B cell (primary cell): Measurements from ENCODE around the gene CARD8. TPM values are rescaled to one million over a fixed set of nuclear protein-coding genes. Genes with fewer than 3 reads are reported as not detected.

Experiments used
- ATAC-seq: fragments of 200-7000 bp; cut with Tn5 transposase; one replicate; pipeline ENCODE4 v1.10.0; 2021; ENCODE audit warnings: low read depth, mild to moderate bottlenecking, moderate number of reproducible peaks, moderate library complexity
- CTCF ChIA-PET: fragments of 350-600 bp; sonication (Branson Sonifier 250); formaldehyde crosslinking; loops from one replicate; lab custom pipeline; 2021; ENCODE audit warnings: antibody characterized with exemption, inconsistent platforms; lab: Charles Lee
- POLR2A ChIA-PET: fragments of 350-600 bp; sonication (Branson Sonifier 250); formaldehyde crosslinking; loops from one replicate; lab custom pipeline; 2021; ENCODE audit warnings: antibody characterized with exemption; lab: Charles Lee
- DNase-seq: peaks from one replicate; pipeline ENCODE4 v3.0.0; 2013
- H2AFZ ChIP-seq: 2 replicates; pipeline ENCODE4 v1.6.1; 2012; ENCODE audit warnings: mild to moderate bottlenecking, low read depth, low read length; ENCODE audit not compliant: insufficient read depth, poor library complexity, severe bottlenecking
- H3K27ac ChIP-seq, 2 donors: 1 replicate in 1 of 2; 2 replicates in 1 of 2; pipeline ENCODE4 v1.5.1; 2012 to 2013; ENCODE audit warnings: low read length in 2 of 2, mild to moderate bottlenecking in 2 of 2, moderate library complexity in 1 of 2
- H3K27me3 ChIP-seq, 4 experiments: fragments of 200-600 bp in 1 of 4; sonication (generic) in 1 of 4; replicated peaks in 1 of 4; 1 replicate in 2 of 4; 2 replicates in 2 of 4; pipeline versions ENCODE4 v1.6.1 to v1.7.0; 2013 to 2016; ENCODE audit warnings: low read length in 3 of 4, mild to moderate bottlenecking in 2 of 4, mixed read lengths in 1 of 4, moderate library complexity in 1 of 4; ENCODE audit not compliant: insufficient read depth in 4 of 4, control insufficient read depth in 3 of 4; ENCODE audit errors: control extremely low read depth in 1 of 4
- H3K36me3 ChIP-seq, 2 experiments: replicated peaks in 1 of 2; 1 replicate in 1 of 2; 2 replicates in 1 of 2; pipeline versions ENCODE4 v1.6.1 to v1.7.1; 2013; ENCODE audit warnings: low read length in 1 of 2; ENCODE audit not compliant: insufficient read depth in 2 of 2, control insufficient read depth in 1 of 2; ENCODE audit errors: control extremely low read depth in 1 of 2, extremely low read depth in 1 of 2
- H3K4me1 ChIP-seq, 2 donors: fragments of 200-600 bp in 1 of 2; sonication (generic) in 1 of 2; 1 replicate in 1 of 2; 2 replicates in 1 of 2; pipeline versions ENCODE4 v1.5.1 to v1.6.1; 2013 to 2017; ENCODE audit warnings: low read length in 2 of 2; ENCODE audit not compliant: control insufficient read depth in 2 of 2, insufficient read depth in 2 of 2
- H3K4me2 ChIP-seq: replicated peaks from 2 replicates; pipeline ENCODE3; 2012; ENCODE audit warnings: mild to moderate bottlenecking, low read depth, low read length; ENCODE audit not compliant: poor library complexity, severe bottlenecking
- H3K4me3 ChIP-seq, 5 experiments: fragments of 200-600 bp in 1 of 5; sonication (generic) in 1 of 5; 1 replicate in 3 of 5; 2 replicates in 2 of 5; pipeline versions ENCODE4 v1.5.1 to v1.7.0; 2011 to 2016; ENCODE audit warnings: low read length in 4 of 5, mild to moderate bottlenecking in 4 of 5, low read depth in 2 of 5, control low read depth in 1 of 5, moderate library complexity in 1 of 5; ENCODE audit not compliant: insufficient read depth in 1 of 5; ENCODE audit errors: control extremely low read depth in 1 of 5, extremely low read depth in 1 of 5
- H3K79me2 ChIP-seq: fragments of 200-600 bp; sonication (generic); one replicate; pipeline ENCODE4 v1.6.0; 2016; ENCODE audit warnings: low read length; ENCODE audit not compliant: control insufficient read depth, insufficient read depth
- H3K9ac ChIP-seq: fragments of 200-600 bp; sonication (generic); 2 replicates; pipeline ENCODE4 v1.6.1; 2017; ENCODE audit warnings: mild to moderate bottlenecking, low read length, moderate library complexity
- H3K9me3 ChIP-seq, 3 donors: one replicate each; pipeline versions ENCODE4 v1.6.1 to v1.7.1; 2013; ENCODE audit warnings: low read length in 2 of 3; ENCODE audit not compliant: control insufficient read depth in 2 of 3, insufficient read depth in 1 of 3; ENCODE audit errors: control extremely low read depth in 1 of 3
- H4K20me1 ChIP-seq: 2 replicates; pipeline ENCODE4 v1.6.0; 2012; ENCODE audit warnings: mild to moderate bottlenecking, low read length; ENCODE audit not compliant: insufficient read depth, control insufficient read depth, poor library complexity, severe bottlenecking
- H3K27ac Mint-ChIP-seq: one replicate; pipeline ENCODE4 v1.8.0; 2021; ENCODE audit warnings: mixed read lengths
- H3K27me3 Mint-ChIP-seq: one replicate; pipeline ENCODE4 v1.8.0; 2021; ENCODE audit warnings: mixed read lengths
- H3K4me1 Mint-ChIP-seq: one replicate; pipeline ENCODE4 v1.8.0; 2021; ENCODE audit warnings: mixed read lengths
- H3K4me3 Mint-ChIP-seq: one replicate; pipeline ENCODE4 v1.8.0; 2021; ENCODE audit warnings: mixed read lengths
- H3K9me3 Mint-ChIP-seq: one replicate; pipeline ENCODE4 v1.8.0; 2022; ENCODE audit warnings: mixed read lengths; ENCODE audit not compliant: insufficient read depth
- CTCF ChIP-seq: fragments of 200-600 bp; IDR thresholded peaks from one replicate; pipeline ENCODE4 v1.8.0; 2022; ENCODE audit warnings: antibody characterized with exemption, mild to moderate bottlenecking
- EZH2 ChIP-seq: IDR thresholded peaks from 2 replicates; pipeline ENCODE4 v1.6.1; 2012; ENCODE audit warnings: borderline replicate concordance, low read depth, mild to moderate bottlenecking, moderate library complexity, low read length; ENCODE audit not compliant: insufficient read depth, poor library complexity, severe bottlenecking
- WGBS: methylation state at CpG from one replicate; pipeline ENCODE4 v1.1.5; 2013; ENCODE audit warnings: missing lambda C conversion rate; ENCODE audit not compliant: insufficient coverage; 5-methylcytosine and 5-hydroxymethylcytosine counted together
- intact Hi-C: fragments of 100-400 bp; cut with micrococcal nuclease; formaldehyde crosslinking; loops from one replicate; pipeline ENCODE4 v1.10.0; 2022
- polyA plus RNA-seq: library from polyadenylated mRNA; depleted of rRNA; stranded (reverse); fragments of >200 nt; gene quantifications from 2 replicates; pipeline ENCODE4 v1.2.3, GENCODE V29; 2012
- total RNA-seq, 2 donors: library from RNA; stranded (reverse); fragments of 120-200 nt in 1 of 2; gene quantifications; 1 replicate in 1 of 2; 2 replicates in 1 of 2; pipeline versions ENCODE4 v1.2.3 to v1.2.4, GENCODE V29; 2013 to 2022

Gene CARD8
- total and polyA plus RNA-seq, 2 donors (not counting 1 experiment from before 2014, with no cell fraction given): 92.0 to 161 TPM

DNA sequence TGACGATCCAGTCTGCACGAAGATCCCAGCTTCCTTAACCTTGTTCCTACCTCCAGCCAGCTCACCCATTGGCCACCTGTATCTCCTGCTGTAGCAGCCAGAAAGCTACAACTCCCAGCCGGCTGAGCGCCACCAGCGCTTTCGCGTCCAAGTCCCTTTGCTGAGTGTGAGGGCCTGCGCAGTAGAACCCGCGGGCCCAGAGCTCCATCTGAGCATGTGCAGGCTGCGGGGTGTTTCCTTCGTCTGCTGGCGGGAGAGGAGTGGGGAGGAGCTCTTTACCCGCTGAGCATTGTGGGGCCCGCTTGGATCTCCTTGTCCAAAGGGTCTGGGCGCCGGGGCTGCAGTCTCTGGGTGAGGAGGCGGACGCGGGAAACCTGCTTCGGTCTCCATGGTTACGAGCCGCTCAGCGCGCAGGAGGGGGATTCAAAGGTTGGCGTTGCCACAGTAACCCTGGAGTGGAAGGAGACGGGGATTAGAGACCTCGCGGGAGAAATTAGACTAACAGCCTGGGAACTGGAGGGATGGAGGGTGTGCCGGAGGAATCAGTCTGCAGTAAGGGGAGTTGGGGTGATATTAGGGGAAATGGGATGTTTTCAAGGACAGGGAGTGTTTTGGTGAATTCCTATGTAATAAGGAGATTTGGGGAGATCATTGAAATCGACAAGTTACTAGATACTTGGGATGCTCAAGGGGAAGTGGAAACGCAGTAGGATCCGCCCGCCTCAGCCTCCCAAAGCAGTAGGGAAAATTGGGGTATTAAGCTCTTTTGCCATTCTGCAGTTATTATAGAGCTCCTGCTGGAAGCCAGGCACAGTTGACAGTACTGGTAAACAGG, 51.7 kb downstream of the CARD8 start:
- ChIA-PET POLR2A (interaction anchor here (0.5 to 2.0 kb wide), 9 partner anchors 14 to 93 kb away, joined by 3 to 17 read pairs (median 5); partner anchors contain the start of genes CARD8, LIG1, PLA2G4C and ZSWIM9), CTCF (interaction anchor here (0.9 to 3.1 kb wide), 18 partner anchors 8 to 130 kb away, joined by 3 to 24 read pairs (median 4); partner anchors contain the start of genes CARD8 and PLA2G4C)
- H3K4me3 Mint-ChIP-seq: no peak overlapping the region
- DNase-seq: peak; percentile 91
- H3K4me1 Mint-ChIP-seq: peaks cover 15% of the 10 kb centered on the region
- Histone ChIP-seq H2AFZ (peak overlapping the region; percentile 96), H3K9ac (peak overlapping the region; percentile 86), H3K27ac (peak overlapping the region; percentile 60 to 76), H3K79me2 (peaks cover 21% of the 10 kb centered on the region), H3K9me3 (peaks cover 0 to 6% (median 0%) of the 10 kb centered on the region in 3 donors), H3K36me3 (no peaks in the 10 kb centered on the region), H3K4me2 (peak overlapping the region; percentile 82), H3K4me1 (peaks cover 15 to 18% of the 10 kb centered on the region in 2 donors), H3K27me3 (no peaks in the 10 kb centered on the region), H4K20me1 (no peaks in the 10 kb centered on the region), H3K4me3 (peak overlapping the region; percentile 55 to 89 (median 80))
- H3K9me3 Mint-ChIP-seq: no peaks in the 10 kb centered on the region
- under 1% methylated on average over 34 of the region's 34 CpGs for WGBS
- TF ChIP-seq CTCF (no peak), EZH2 (no peak)
- intact Hi-C loops: loop anchor here (1.0 to 5.0 kb wide), 3 partner anchors 34 to 56 kb away; partner anchors contain the start of genes LIG1 and ZSWIM9
- ATAC-seq: peak; percentile 100
- H3K27ac Mint-ChIP-seq: no peak overlapping the region
- no peaks in the 10 kb centered on the region for H3K27me3 Mint-ChIP-seq
